ENCODE data around the gene SLC19A1.

Gene SLC19A1

GRCh38 chr21:45490049-45490731 lies 52.0 kb downstream of the SLC19A1 start:
- Histone ChIP-seq H3K79me2 (ENCODE audit: control insufficient read depth, insufficient read depth, low read length) (no peaks in the 10 kb centered on the region), H3K18ac (ENCODE audit: low read length) (no peak overlapping the region), H2AK5ac (ENCODE audit: low read length) (no peak overlapping the region), H3K4ac (ENCODE audit: low read depth, low read length) (no peak overlapping the region), H2BK120ac (ENCODE audit: low read depth, low read length) (no peak overlapping the region), H3K36me3 (ENCODE audit: control insufficient read depth, insufficient read depth, low read length) (no peaks in the 10 kb centered on the region), H3K4me2 (ENCODE audit: low read length) (no peak overlapping the region), H4K5ac (ENCODE audit: low read length) (no peak overlapping the region), H2BK15ac (replicated peaks; ENCODE audit: low read depth) (no peak overlapping the region), H3K4me1 (ENCODE audit: control insufficient read depth, low read depth, low read length) (no peaks in the 10 kb centered on the region), H3K56ac (ENCODE audit: low read length) (no peak overlapping the region), H2BK5ac (ENCODE audit: low read length) (no peak overlapping the region), H3K9ac (ENCODE audit: low read length) (no peak overlapping the region), H3K23ac (ENCODE audit: low read length) (no peak overlapping the region), H3K4me3 (ENCODE audit: low read length) (no peak overlapping the region), H3K27me3 (ENCODE audit: insufficient read depth, low read length, poor library complexity) (no peaks in the 10 kb centered on the region), H4K8ac (ENCODE audit: low read depth, low read length) (no peak overlapping the region), H3K27ac (ENCODE audit: low read depth, low read length) (no peak overlapping the region), H3K79me1 (ENCODE audit: low read length) (no peaks in the 10 kb centered on the region)
- no CpG with 5 or more reads among the region's 29 CpGs for WGBS (ENCODE audit: extremely low coverage, insufficient coverage, low lambda C conversion rate)
- no peak for DNase-seq

GRCh38 chr21:45489722-45489982 lies 52.6 kb downstream of the SLC19A1 start:
- no peak overlapping the region for H4K8ac ChIP-seq (ENCODE audit: low read depth, low read length)
- no peak overlapping the region for H3K9ac ChIP-seq (ENCODE audit: low read length)
- H3K79me1 ChIP-seq (ENCODE audit: low read length): no peaks in the 10 kb centered on the region
- H2BK5ac ChIP-seq (ENCODE audit: low read length): no peak overlapping the region
- H3K27me3 ChIP-seq (ENCODE audit: insufficient read depth, low read length, poor library complexity): no peaks in the 10 kb centered on the region
- H3K79me2 ChIP-seq (ENCODE audit: control insufficient read depth, insufficient read depth, low read length): no peaks in the 10 kb centered on the region
- no peak overlapping the region for H3K4me2 ChIP-seq (ENCODE audit: low read length)
- H3K4me1 ChIP-seq (ENCODE audit: control insufficient read depth, low read depth, low read length): no peaks in the 10 kb centered on the region
- no CpG with 5 or more reads among the region's 9 CpGs for WGBS (ENCODE audit: extremely low coverage, insufficient coverage, low lambda C conversion rate)
- no peak overlapping the region for H2AK5ac ChIP-seq (ENCODE audit: low read length)
- DNase-seq: no peak
- no peak overlapping the region for H3K27ac ChIP-seq (ENCODE audit: low read depth, low read length)
- H3K18ac ChIP-seq (ENCODE audit: low read length): no peak overlapping the region
- H2BK120ac ChIP-seq (ENCODE audit: low read depth, low read length): no peak overlapping the region
- no peaks in the 10 kb centered on the region for H3K36me3 ChIP-seq (ENCODE audit: control insufficient read depth, insufficient read depth, low read length)
- H3K56ac ChIP-seq (ENCODE audit: low read length): no peak overlapping the region
- H2BK15ac ChIP-seq (replicated peaks; ENCODE audit: low read depth): no peak overlapping the region
- H3K23ac ChIP-seq (ENCODE audit: low read length): no peak overlapping the region
- H3K4ac ChIP-seq (ENCODE audit: low read depth, low read length): no peak overlapping the region
- no peak overlapping the region for H3K4me3 ChIP-seq (ENCODE audit: low read length)
- H4K5ac ChIP-seq (ENCODE audit: low read length): no peak overlapping the region

- H3K9ac ChIP-seq (ENCODE audit: low read length): no peak overlapping the region
- no peak overlapping the region for H4K8ac ChIP-seq (ENCODE audit: low read depth, low read length)
- H3K27ac ChIP-seq (ENCODE audit: low read depth, low read length): no peak overlapping the region
- no peak overlapping the region for H2AK5ac ChIP-seq (ENCODE audit: low read length)
- no CpG with 5 or more reads among the region's 36 CpGs for WGBS (ENCODE audit: extremely low coverage, insufficient coverage, low lambda C conversion rate)
- no peak for DNase-seq
- H3K23ac ChIP-seq (ENCODE audit: low read length): no peak overlapping the region
- no peak overlapping the region for H4K5ac ChIP-seq (ENCODE audit: low read length)
- H2BK15ac ChIP-seq (replicated peaks; ENCODE audit: low read depth): no peak overlapping the region
- H3K56ac ChIP-seq (ENCODE audit: low read length): no peak overlapping the region
- H2BK5ac ChIP-seq (ENCODE audit: low read length): no peak overlapping the region
- H3K79me2 ChIP-seq (ENCODE audit: control insufficient read depth, insufficient read depth, low read length): no peaks in the 10 kb centered on the region
- H3K4me1 ChIP-seq (ENCODE audit: control insufficient read depth, low read depth, low read length): no peaks in the 10 kb centered on the region
- no peaks in the 10 kb centered on the region for H3K27me3 ChIP-seq (ENCODE audit: insufficient read depth, low read length, poor library complexity)
- H2BK120ac ChIP-seq (ENCODE audit: low read depth, low read length): no peak overlapping the region
- H3K18ac ChIP-seq (ENCODE audit: low read length): peak overlapping the region; percentile 6
- peaks cover 5% of the 10 kb centered on the region for H3K36me3 ChIP-seq (ENCODE audit: control insufficient read depth, insufficient read depth, low read length)
- no peaks in the 10 kb centered on the region for H3K79me1 ChIP-seq (ENCODE audit: low read length)
- H3K4me3 ChIP-seq (ENCODE audit: low read length): no peak overlapping the region
- H3K4me2 ChIP-seq (ENCODE audit: low read length): no peak overlapping the region
- no peak overlapping the region for H3K4ac ChIP-seq (ENCODE audit: low read depth, low read length)
Observed at GRCh38 chr21:45488931-45489721, 53.1 kb downstream of the SLC19A1 start.

- no peak overlapping the region for H4K8ac ChIP-seq (ENCODE audit: low read depth, low read length)
- no peak overlapping the region for H3K18ac ChIP-seq (ENCODE audit: low read length)
- no peak overlapping the region for H3K4me2 ChIP-seq (ENCODE audit: low read length)
- WGBS (ENCODE audit: extremely low coverage, insufficient coverage, low lambda C conversion rate): no CpG with 5 or more reads among the region's 18 CpGs
- H3K79me2 ChIP-seq (ENCODE audit: control insufficient read depth, insufficient read depth, low read length): no peaks in the 10 kb centered on the region
- H2BK15ac ChIP-seq (replicated peaks; ENCODE audit: low read depth): no peak overlapping the region
- no peaks in the 10 kb centered on the region for H3K4me1 ChIP-seq (ENCODE audit: control insufficient read depth, low read depth, low read length)
- H3K9ac ChIP-seq (ENCODE audit: low read length): no peak overlapping the region
- H3K23ac ChIP-seq (ENCODE audit: low read length): no peak overlapping the region
- H2AK5ac ChIP-seq (ENCODE audit: low read length): no peak overlapping the region
- H3K4ac ChIP-seq (ENCODE audit: low read depth, low read length): no peak overlapping the region
- H3K27ac ChIP-seq (ENCODE audit: low read depth, low read length): no peak overlapping the region
- no peak overlapping the region for H2BK5ac ChIP-seq (ENCODE audit: low read length)
- no peak for DNase-seq
- no peak overlapping the region for H4K5ac ChIP-seq (ENCODE audit: low read length)
- no peaks in the 10 kb centered on the region for H3K27me3 ChIP-seq (ENCODE audit: insufficient read depth, low read length, poor library complexity)
- H3K56ac ChIP-seq (ENCODE audit: low read length): no peak overlapping the region
- no peaks in the 10 kb centered on the region for H3K79me1 ChIP-seq (ENCODE audit: low read length)
- H3K36me3 ChIP-seq (ENCODE audit: control insufficient read depth, insufficient read depth, low read length): peaks cover 6% of the 10 kb centered on the region
- no peak overlapping the region for H2BK120ac ChIP-seq (ENCODE audit: low read depth, low read length)
- no peak overlapping the region for H3K4me3 ChIP-seq (ENCODE audit: low read length)
Observed at GRCh38 chr21:45487891-45488600, 54.2 kb downstream of the SLC19A1 start.

GRCh38 chr21:45487161-45487806 lies 55.0 kb downstream of the SLC19A1 start:
- no peak overlapping the region for H4K8ac ChIP-seq (ENCODE audit: low read depth, low read length)
- H3K27ac ChIP-seq (ENCODE audit: low read depth, low read length): no peak overlapping the region
- DNase-seq: no peak
- H3K79me1 ChIP-seq (ENCODE audit: low read length): no peaks in the 10 kb centered on the region
- peaks cover 6% of the 10 kb centered on the region for H3K36me3 ChIP-seq (ENCODE audit: control insufficient read depth, insufficient read depth, low read length)
- no peak overlapping the region for H4K5ac ChIP-seq (ENCODE audit: low read length)
- H3K4me3 ChIP-seq (ENCODE audit: low read length): no peak overlapping the region
- no peak overlapping the region for H3K56ac ChIP-seq (ENCODE audit: low read length)
- H3K79me2 ChIP-seq (ENCODE audit: control insufficient read depth, insufficient read depth, low read length): no peaks in the 10 kb centered on the region
- H2AK5ac ChIP-seq (ENCODE audit: low read length): no peak overlapping the region
- no peak overlapping the region for H3K4me2 ChIP-seq (ENCODE audit: low read length)
- H3K23ac ChIP-seq (ENCODE audit: low read length): no peak overlapping the region
- H3K27me3 ChIP-seq (ENCODE audit: insufficient read depth, low read length, poor library complexity): no peaks in the 10 kb centered on the region
- H3K4me1 ChIP-seq (ENCODE audit: control insufficient read depth, low read depth, low read length): no peaks in the 10 kb centered on the region
- no peak overlapping the region for H2BK120ac ChIP-seq (ENCODE audit: low read depth, low read length)
- H2BK15ac ChIP-seq (replicated peaks; ENCODE audit: low read depth): no peak overlapping the region
- H2BK5ac ChIP-seq (ENCODE audit: low read length): no peak overlapping the region
- WGBS (ENCODE audit: extremely low coverage, insufficient coverage, low lambda C conversion rate): no CpG with 5 or more reads among the region's 33 CpGs
- no peak overlapping the region for H3K9ac ChIP-seq (ENCODE audit: low read length)
- no peak overlapping the region for H3K4ac ChIP-seq (ENCODE audit: low read depth, low read length)
- no peak overlapping the region for H3K18ac ChIP-seq (ENCODE audit: low read length)
